Choroid plexus epithelial cell (primary cell): Measurements from ENCODE around the gene CRHBP.

Source experiments
- DNase-seq: peaks from one replicate; pipeline ENCODE4 v3.0.0-alpha.2; 2010; ENCODE audit warnings: low read depth
- H3K4me3 ChIP-seq: 2 replicates; pipeline ENCODE4 v1.5.1; 2011; ENCODE audit warnings: low read depth, mild to moderate bottlenecking, control low read depth, low read length, moderate library complexity
- CTCF ChIP-seq: conservative IDR thresholded peaks from 2 replicates; pipeline ENCODE4 v1.5.1; 2011; ENCODE audit warnings: low read depth, mild to moderate bottlenecking, control low read depth, inconsistent platforms, low read length, moderate library complexity

Gene CRHBP

GRCh38 chr5:77012601-77013000 lies 59.8 kb downstream of the CRHBP start:
- no peak for TF ChIP-seq CTCF

GRCh38 chr5:77015938-77016569 lies 63.2 kb downstream of the CRHBP start:
- peak; percentile 91 for DNase-seq
- TF ChIP-seq CTCF: peak; percentile 54

More at GRCh38 chr5:77012601-77013000, 59.8 kb downstream of the CRHBP start:
- no peak for DNase-seq
- H3K4me3 ChIP-seq: no peak overlapping the region

GRCh38 chr5:77016962-77017361 lies 64.1 kb downstream of the CRHBP start:
- no peak overlapping the region for H3K4me3 ChIP-seq
- no peak for DNase-seq
- no peak for TF ChIP-seq CTCF

More at GRCh38 chr5:77015938-77016569, 63.2 kb downstream of the CRHBP start:
- no peak overlapping the region for H3K4me3 ChIP-seq

GRCh38 chr5:77017668-77018067 lies 64.8 kb downstream of the CRHBP start:
- H3K4me3 ChIP-seq: no peak overlapping the region
- TF ChIP-seq CTCF: no peak
- DNase-seq: no peak
